HG03066 (cell line): Measurements from ENCODE around the gene FAF1.

ENCODE experiments used
- ATAC-seq: cut with Tn5 transposase; IDR thresholded peaks from one replicate; pipeline ENCODE4 v1.9.1; 2021; ENCODE audit warnings: low read depth; ENCODE audit not compliant: unreplicated experiment

Gene FAF1

GRCh38 chr1:50423670-50424000 is 536.4 kb downstream of the FAF1 start:
- no peak for ATAC-seq

GRCh38 chr1:50422946-50423669 is 537.0 kb downstream of the FAF1 start, which contains the start of gene DMRTA2:
TSS of gene DMRTA2 (minus strand) at chr1:50423443. CDS start at chr1:50421536, 1,907 bp downstream.
- ATAC-seq, result no peak

GRCh38 chr1:50422675-50422945 is 537.5 kb downstream of the FAF1 start:
- no peak for ATAC-seq

- ATAC-seq, result no peak
Observed at GRCh38 chr1:50421768-50422674, 538.0 kb downstream of the FAF1 start.

DNA sequence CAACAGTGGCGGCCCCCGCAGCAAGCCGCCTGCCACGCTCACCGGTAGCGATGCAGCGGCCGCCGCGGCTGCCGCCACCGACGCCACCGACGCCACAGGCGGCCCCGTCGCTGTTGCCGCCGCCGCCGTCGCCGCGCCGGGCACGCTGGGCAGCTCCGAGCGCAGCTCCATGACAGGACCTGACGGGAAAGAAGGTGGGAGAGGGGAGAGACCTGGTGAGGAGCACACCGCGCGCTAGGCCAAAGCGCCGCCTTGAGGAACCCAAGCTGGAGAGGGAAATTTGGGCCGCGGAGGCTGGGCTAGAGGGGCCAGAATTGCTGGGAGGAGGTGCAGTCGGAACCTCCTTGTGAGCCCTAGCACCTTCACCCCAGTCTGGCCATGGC is 538.7 kb downstream of the FAF1 start:
- ATAC-seq, result no peak

DNA sequence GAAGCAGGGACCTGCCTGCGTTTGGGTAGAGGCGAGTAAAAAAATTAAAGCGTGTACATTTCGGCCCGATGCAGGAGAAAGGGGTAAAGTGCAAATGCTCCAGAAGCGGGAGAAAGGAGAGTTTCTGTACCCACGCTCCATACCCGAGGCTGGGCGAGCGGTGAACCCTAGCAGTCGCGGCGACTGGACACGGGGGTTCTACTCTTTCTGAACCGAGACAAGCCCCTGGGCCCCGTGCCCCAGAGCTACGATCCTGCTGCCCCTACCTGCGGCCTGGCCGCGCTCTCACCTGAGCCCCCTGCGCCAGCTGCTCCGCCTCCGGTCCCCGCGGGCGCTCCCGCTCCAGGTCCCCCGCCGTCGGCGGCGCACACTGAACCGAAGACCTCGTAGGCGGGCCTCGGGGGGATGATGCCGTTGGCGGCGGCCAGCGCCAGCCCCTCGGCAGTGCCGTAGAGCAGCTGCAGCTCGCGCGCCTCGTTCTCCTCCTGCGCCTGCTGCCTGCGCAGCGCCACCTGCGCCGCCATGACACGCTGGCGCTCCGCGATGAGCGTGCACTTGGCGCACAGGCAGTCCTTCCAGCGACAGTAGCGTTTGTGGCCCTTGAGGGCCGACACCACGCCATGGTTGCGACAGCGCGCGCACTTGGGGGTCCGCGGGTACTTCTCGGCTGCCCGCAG is 539.2 kb downstream of the FAF1 start:
- no peak for ATAC-seq

DNA sequence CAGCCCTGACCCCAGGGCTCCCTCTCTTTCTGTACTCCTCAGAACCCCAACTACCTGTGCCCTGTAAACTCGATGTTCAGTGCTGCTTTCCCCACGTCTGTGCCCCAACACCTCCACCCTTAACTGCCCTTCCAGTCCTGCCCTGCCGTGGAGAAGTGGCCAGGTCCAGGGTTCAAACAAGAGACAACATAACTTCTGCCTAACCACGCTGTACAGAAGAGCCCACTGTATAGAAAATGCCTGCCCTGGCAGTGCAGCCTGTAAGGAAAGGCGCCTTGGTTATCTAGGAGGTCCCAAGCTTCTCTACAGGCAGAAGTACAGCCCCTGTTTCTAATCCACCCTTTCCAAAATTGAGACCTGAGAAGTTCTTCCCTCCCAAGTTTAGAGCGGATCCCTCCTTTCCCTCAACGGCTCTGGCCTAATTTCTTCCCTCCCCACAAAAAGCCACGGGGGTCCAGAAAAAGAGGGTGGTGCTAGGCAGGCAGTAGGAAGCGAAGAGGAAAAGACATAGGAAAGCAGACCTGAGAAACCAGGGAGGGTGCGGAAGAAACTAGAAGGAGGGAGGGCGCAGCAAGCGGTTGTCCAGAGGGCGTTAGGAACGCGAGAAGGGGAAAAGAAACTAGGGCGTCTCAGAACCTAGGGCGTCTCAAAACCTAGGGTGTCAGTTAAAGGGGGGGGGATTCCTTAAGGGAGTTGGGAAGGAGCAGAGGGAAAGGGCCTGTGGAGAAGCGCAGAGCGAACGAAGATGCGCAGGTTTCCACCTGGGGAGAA is 540.0 kb downstream of the FAF1 start:
- ATAC-seq, result no peak

- ATAC-seq, result no peak
Observed at GRCh38 chr1:50419192-50419906, 540.7 kb downstream of the FAF1 start.

GRCh38 chr1:50418600-50419109 is 541.4 kb downstream of the FAF1 start:
- ATAC-seq, result no peak

DNA sequence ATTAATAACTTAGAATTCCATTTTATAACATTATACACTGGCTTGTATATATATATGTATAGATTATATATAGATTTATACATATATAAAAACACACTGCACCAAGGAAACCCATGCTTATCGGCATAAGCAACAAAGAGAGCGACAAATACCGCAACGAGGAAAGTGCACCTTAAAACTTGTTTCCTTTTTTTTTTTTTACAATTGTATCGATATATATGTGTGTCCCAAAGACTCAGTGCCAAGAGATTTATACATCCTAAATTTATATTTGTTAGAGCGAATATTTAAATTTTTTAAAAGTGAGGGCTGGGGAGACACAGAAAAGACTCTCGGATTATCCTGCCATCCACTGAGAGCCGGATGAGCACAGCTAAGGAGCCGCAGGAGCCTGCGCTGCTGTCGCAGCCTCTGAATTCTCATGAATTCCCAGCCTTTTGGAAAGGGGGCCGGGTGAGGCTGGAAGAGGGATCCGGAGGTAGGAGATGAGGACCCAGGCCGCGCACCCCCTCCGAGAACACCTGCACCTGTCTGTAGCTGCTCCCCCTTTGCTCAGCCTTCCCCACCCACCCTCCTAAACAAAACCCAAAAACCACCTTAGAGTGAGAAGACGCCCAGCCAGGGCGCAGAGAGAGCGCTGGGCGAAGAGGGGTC is 542.0 kb downstream of the FAF1 start:
- ATAC-seq, result no peak

DNA sequence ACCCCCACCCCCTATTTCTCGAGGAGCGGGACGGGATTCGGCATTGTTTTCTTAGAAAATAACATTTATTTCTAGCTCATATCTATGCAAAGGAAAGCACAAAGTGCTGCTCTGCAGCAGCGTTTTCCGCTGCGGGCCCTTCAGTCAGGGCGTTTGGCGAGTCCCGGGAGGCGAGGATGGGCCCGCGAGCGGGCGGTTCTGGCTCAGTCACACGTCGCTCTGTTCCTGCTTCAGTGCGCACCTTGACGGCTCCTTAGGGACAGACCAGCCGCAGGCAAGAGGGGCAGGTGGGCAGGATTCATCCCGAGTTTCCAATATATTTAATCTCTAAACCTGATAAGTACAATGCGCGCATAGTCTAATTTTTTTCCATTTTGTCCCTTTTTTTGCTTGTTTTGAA is 542.6 kb downstream of the FAF1 start:
- no peak for ATAC-seq

GRCh38 chr1:50416553-50417453 is 543.3 kb downstream of the FAF1 start:
- ATAC-seq, result no peak

DNA sequence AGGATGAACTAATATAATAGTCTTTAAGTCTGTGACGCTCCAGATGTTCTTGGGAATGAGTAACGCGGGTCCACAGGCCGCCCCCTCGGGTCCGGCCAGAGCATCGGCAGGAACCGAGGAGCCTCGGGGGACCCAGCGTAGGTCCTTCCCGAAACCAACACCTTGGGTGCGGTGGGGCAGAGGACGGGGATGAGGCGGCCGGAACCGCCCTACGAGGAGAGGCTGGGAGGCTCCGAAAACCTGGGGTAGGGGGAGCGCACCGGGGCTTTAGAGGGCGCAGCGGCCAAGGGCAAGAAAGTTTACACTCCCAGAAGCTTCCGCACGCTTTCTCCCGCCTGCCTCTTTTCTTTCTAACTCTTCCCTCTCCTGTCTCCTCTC is 543.9 kb downstream of the FAF1 start:
- no peak for ATAC-seq

DNA sequence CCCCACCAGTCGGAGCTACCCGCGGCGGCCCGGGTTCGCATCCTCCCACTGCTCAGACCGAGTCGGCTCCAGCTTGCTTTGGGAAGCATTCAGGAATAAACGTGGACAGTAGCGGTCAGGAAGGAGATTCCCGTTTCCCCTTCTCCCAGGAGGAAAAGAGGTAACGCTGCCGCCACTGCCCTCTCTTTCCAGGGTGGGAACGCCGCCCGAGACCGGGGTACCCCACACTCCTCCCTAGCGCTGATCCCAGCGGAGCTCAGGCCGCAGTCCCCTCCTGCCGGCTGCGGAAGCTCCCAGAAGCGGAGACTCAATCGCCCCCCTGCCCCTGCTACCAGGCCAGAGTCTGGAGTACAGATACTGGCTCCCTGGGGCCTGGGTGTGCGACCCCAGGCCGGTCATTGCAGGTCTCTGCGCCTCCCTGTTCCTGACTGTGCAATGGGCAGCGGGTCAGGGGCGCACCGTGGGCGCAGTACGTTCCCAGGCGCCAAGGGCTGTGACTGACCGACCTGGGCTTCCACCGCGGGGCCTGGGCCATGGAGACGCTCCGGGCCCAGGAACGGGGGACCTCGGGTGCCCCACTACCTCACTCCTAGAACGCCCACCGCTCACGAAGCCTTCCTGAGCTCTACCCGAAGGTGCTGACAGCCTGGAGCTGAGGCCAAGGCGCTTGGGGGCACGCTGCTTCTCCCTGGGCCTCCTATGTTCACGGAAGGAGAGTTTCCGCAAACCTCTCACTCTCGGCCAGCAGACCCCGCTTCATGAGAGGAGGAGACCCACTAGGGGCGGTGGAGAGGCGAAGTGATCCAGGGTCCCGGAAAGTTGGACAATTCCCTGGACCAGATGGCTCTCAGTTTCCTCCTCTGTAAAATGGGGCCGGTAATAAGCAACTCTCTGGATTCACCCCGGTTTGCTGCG is 544.6 kb downstream of the FAF1 start:
- no peak for ATAC-seq

- no peak for ATAC-seq
Observed at GRCh38 chr1:50414853-50415234, 545.2 kb downstream of the FAF1 start.

DNA sequence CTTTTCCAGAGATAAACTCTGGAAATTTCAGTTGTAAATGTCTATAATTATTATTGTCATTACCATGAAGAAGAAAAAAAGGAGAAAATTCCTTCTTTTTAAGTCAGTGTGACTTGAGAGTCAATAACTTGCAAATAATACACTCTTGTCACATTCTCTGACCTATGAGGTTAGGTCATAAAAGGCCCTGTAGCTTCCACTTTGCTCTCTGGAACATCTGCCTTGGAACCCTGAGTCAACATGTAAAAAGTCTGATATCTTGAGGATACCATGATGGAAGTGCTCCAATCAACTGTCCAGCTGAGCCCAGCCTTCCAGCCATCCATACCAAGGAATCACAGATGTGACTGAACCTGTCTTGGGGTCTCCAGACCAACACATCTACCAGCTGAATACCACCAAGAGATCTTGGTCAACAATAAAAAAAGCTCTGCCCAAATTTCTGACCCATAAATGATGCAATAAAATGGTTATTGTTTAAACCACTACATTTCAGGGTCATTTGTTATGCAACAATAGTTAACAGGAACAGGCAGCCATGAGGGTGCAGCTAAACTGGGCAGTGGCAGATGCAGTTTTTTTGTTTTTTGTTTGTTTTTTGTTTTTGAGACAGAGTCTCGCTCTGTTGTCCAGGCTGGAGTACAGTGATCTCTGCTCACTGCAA is 547.1 kb downstream of the FAF1 start:
- no peak for ATAC-seq

DNA sequence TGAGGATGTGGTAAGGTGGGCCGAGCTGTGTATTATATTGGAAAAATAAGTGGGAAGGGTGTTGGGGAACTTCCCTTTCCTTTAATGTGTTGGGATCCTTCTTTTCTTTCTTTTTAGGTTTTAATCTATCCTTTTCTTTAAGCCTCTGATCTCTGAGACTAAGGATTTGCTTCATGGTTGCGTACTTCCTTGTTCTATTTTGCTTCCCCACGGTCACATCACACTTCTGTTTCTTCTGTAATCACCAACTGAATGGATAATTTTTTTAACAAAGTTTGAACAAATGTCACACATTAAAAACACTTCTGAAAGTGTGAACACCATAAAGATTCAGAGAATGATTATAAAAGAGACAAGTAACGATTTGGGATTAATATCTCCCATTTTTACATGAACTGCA is 554.3 kb downstream of the FAF1 start:
- ATAC-seq, result no peak
